ENCODE measurements around the gene HOMEZ.
"Not testable (repeated sequence)": the region's sequence is repeated elsewhere in the genome, so short reads cannot be mapped to it uniquely, and the experiment has no call there.

The HOMEZ gene, protein sequence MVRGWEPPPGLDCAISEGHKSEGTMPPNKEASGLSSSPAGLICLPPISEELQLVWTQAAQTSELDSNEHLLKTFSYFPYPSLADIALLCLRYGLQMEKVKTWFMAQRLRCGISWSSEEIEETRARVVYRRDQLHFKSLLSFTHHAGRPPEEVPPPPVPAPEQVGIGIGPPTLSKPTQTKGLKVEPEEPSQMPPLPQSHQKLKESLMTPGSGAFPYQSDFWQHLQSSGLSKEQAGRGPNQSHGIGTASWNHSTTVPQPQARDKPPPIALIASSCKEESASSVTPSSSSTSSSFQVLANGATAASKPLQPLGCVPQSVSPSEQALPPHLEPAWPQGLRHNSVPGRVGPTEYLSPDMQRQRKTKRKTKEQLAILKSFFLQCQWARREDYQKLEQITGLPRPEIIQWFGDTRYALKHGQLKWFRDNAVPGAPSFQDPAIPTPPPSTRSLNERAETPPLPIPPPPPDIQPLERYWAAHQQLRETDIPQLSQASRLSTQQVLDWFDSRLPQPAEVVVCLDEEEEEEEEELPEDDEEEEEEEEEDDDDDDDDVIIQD

DNA sequence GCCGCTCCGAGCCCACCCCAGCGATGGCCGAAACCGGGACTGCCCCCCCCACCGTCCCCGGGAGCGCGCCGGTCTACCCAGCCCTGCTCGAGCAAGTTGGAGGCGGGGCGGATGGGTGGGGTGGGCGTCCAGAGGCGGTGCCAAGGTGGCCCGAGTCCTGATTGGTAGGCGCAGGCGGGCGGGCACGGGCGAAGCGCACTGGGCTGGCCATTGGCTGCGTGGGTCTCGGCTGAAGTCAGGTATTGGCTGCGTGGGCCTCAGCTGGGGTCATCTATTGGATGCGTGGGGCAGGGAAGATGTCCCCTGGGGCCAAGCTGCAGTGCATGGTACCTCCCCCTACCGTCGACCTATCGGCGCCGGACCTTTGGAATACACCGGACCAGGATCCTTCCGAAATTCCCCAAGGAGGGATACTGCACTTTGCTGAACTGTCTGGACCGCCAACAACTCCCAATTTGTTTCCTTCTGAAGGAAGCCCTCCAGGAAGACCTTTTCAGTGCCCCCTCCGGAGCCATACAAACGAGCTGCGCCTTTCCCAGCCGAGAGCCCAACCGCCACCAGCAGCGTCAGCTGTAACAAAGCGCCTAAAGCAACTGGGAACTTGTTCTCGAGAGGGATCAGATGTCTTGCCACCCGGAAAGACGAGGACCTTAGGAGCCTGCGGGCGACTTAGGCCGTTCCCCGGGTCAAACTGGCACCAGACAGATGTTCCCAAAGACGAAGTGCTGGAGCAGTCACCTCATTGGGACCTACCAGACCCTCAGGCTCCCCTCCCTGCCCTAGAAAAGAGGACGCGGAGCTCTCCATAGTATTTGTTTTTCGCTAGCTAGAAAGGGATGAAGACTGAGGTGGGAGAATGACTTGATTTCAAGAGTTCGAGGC lies at the start of gene HOMEZ:
Gene HOMEZ (minus strand): TSS at position 113 of the 882 bp plus-strand sequence. CDS start 180 bp downstream, outside the sequence.
- H3K4me1 ChIP-seq (ENCODE audit: control insufficient read depth, insufficient read depth, low read length, poor library complexity, severe bottlenecking): peaks cover 6% of the 10 kb centered on the region
- peak within 1 kb of the TSS; percentile 81 for H3K4me3 ChIP-seq (ENCODE audit: insufficient read depth, low read depth, low read length, poor library complexity, severe bottlenecking)
- H3K9me3 ChIP-seq (ENCODE audit: control insufficient read depth, low read length): no peaks in the 10 kb centered on the region
- no peaks in the 10 kb centered on the region for H3K27me3 ChIP-seq (replicated peaks; ENCODE audit: control insufficient read depth, insufficient read depth, low read length, poor library complexity, severe bottlenecking)
- DNase-seq: peak; percentile 92 to 95 (median 95)
- no peaks in the 10 kb centered on the region for H3K36me3 ChIP-seq (ENCODE audit: control insufficient read depth, insufficient read depth, low read length)
- peak within 1 kb of the TSS; percentile 72 for H3K27ac ChIP-seq (ENCODE audit: insufficient read depth, low read length, poor library complexity, severe bottlenecking)

DNA sequence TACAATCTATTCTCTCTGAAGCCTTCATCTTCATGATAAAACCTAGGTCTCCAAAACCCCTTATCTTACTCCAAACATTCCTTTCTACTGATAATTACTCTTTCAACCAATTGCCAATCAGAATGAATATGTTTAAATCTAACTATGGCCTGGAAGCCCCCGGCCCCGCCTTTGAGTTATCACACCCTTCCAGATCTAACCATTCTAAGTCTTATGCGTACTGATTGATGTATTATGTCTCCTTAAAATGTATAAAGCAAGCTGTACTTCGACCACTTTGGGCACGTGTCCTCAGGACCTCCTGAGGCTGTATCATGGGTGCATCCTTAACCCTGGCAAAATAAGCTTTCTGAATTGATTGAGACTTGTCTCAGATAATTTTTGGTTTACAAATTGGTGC lies 49.7 kb upstream of the HOMEZ start:
- H3K9me3 ChIP-seq (ENCODE audit: control insufficient read depth, low read length): no peaks in the 10 kb centered on the region
- no peaks in the 10 kb centered on the region for H3K36me3 ChIP-seq (ENCODE audit: control insufficient read depth, insufficient read depth, low read length)
- H3K27me3 ChIP-seq (replicated peaks; ENCODE audit: control insufficient read depth, insufficient read depth, low read length, poor library complexity, severe bottlenecking): no peaks in the 10 kb centered on the region
- DNase-seq: no peak
- no peaks in the 10 kb centered on the region for H3K4me1 ChIP-seq (ENCODE audit: control insufficient read depth, insufficient read depth, low read length, poor library complexity, severe bottlenecking)
- no peak overlapping the region for H3K27ac ChIP-seq (ENCODE audit: insufficient read depth, low read length, poor library complexity, severe bottlenecking)
- no peak overlapping the region for H3K4me3 ChIP-seq (ENCODE audit: insufficient read depth, low read depth, low read length, poor library complexity, severe bottlenecking)

DNA sequence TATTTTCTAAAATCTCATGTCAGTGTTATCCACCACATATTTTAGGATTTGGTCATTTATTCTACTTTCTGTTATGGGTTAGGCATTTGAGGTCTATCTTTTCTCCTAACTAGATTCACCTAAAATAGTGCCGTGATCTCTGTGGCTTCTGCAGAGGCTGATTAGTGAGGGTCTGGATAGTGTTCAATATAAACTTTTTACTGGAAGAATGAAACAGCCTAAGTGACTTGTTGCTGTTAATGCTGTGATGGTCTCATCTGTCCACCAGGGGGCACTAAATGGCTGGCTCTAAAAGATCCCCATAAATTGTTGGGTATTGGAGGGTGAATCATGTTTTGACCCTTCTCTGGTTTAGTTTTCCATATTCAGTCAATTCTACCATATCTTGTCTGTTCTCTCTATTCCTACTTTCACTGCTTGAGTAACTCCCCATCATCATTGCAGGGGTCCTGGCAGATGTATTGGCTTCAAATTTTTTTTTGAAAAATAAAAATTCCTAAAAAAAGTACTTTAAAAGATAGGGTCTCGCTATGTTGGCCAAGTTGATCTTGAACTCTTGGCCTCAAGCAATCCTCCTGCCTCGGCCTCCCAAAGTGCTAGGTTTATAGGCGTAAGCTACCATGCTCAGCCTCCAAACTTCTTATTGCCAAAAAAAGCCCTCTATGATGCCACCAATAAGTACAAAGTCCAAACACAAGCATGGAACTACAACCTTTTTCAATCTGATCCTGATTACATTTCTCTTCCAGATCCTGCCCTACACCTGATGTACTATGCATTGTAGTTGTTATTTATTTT lies 42.2 kb upstream of the HOMEZ start:
- H3K27ac ChIP-seq (ENCODE audit: insufficient read depth, low read length, poor library complexity, severe bottlenecking): no peak overlapping the region
- H3K36me3 ChIP-seq (ENCODE audit: control insufficient read depth, insufficient read depth, low read length): peaks cover 27% of the 10 kb centered on the region
- H3K9me3 ChIP-seq (ENCODE audit: control insufficient read depth, low read length): no peaks in the 10 kb centered on the region
- no peak overlapping the region for H3K4me3 ChIP-seq (ENCODE audit: insufficient read depth, low read depth, low read length, poor library complexity, severe bottlenecking)
- peak; percentile 30 to 44 (median 30) for DNase-seq
- no peaks in the 10 kb centered on the region for H3K27me3 ChIP-seq (replicated peaks; ENCODE audit: control insufficient read depth, insufficient read depth, low read length, poor library complexity, severe bottlenecking)
- no peaks in the 10 kb centered on the region for H3K4me1 ChIP-seq (ENCODE audit: control insufficient read depth, insufficient read depth, low read length, poor library complexity, severe bottlenecking)

DNA sequence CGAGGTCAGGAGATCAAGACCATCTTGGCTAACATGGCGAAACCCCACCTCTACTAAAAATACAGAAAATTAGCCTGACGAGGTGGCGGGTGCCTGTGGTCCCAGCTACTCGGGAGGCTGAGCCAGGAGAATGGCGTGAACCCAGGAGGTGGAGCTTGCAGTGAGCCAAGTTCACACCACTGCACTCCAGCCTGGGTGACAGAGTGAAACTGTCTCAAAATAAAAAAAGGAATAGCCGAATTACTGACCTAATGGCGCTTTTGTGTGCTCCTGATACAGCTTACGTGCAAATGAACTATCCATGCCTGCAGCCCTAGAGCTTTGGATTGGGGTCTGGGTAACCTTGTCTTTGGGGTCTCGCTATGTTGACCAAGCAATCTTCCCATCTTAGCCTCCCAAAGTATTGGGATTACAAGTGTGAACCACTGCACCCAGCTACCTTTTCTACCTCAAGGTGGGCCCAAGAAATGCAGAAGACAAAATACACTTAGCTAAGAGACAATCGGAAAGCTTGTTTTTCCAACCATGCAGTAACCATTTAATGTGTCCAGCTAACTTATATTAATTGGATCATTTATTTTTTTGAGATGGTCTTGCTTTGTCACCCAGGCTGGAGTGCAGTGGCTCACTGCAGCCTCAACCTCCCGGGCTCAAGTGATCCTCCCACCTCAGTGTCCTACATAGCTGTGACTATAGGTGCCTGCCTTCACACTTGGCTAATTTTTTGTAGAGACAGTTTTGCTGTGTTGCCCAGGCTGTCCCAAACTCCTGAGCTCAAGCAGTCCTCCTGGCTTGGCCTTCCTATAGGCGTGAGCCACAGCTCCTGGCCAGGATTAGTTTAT lies 40.8 kb upstream of the HOMEZ start:
- Histone ChIP-seq H3K27me3 (replicated peaks; ENCODE audit: control insufficient read depth, insufficient read depth, low read length, poor library complexity, severe bottlenecking) (no peaks in the 10 kb centered on the region), H3K4me1 (ENCODE audit: control insufficient read depth, insufficient read depth, low read length, poor library complexity, severe bottlenecking) (peaks cover 4% of the 10 kb centered on the region), H3K9me3 (ENCODE audit: control insufficient read depth, low read length) (no peaks in the 10 kb centered on the region), H3K4me3 (ENCODE audit: insufficient read depth, low read depth, low read length, poor library complexity, severe bottlenecking) (no peak overlapping the region), H3K27ac (ENCODE audit: insufficient read depth, low read length, poor library complexity, severe bottlenecking) (no peak overlapping the region), H3K36me3 (ENCODE audit: control insufficient read depth, insufficient read depth, low read length) (peaks cover 28% of the 10 kb centered on the region)
- DNase-seq: no peak

DNA sequence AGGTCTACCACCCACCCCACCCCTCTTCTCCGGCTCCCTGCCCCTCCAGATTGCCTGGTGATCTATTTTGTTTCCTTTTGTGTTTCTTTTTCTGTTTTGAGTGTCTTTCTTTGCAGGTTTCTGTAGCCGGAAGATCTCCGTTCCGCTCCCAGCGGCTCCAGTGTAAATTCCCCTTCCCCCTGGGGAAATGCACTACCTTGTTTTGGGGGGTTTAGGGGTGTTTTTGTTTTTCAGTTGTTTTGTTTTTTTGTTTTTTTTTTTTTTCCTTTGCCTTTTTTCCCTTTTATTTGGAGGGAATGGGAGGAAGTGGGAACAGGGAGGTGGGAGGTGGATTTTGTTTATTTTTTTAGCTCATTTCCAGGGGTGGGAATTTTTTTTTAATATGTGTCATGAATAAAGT lies 39.8 kb upstream of the HOMEZ start:
- H3K27ac ChIP-seq (ENCODE audit: insufficient read depth, low read length, poor library complexity, severe bottlenecking); H3K27me3 ChIP-seq (replicated peaks; ENCODE audit: control insufficient read depth, insufficient read depth, low read length, poor library complexity, severe bottlenecking); H3K4me3 ChIP-seq (ENCODE audit: insufficient read depth, low read depth, low read length, poor library complexity, severe bottlenecking); H3K9me3 ChIP-seq (ENCODE audit: control insufficient read depth, low read length); DNase-seq; H3K4me1 ChIP-seq (ENCODE audit: control insufficient read depth, insufficient read depth, low read length, poor library complexity, severe bottlenecking): not testable (repeated sequence)
- peaks cover 28% of the 10 kb centered on the region for H3K36me3 ChIP-seq (ENCODE audit: control insufficient read depth, insufficient read depth, low read length)

DNA sequence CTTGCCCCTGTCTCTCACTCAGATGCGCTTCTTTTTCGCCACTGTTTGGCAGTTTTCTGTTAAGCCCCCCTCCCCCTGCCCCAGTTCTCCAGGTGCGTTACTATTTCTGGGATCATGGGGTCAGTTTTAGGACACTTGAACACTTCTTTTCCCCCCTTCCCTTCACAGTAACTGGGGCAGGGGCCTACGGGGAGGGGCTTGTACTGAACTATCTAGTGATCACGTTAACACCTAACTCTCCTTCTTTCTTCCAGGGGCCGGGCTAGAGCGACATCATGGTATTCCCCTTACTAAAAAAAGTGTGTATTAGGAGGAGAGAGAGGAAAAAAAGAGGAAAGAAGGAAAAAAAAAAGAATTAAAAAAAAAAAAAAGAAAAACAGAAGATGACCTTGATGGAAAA lies 39.1 kb upstream of the HOMEZ start:
- Histone ChIP-seq H3K4me3 (ENCODE audit: insufficient read depth, low read depth, low read length, poor library complexity, severe bottlenecking) (no peak overlapping the region), H3K27me3 (replicated peaks; ENCODE audit: control insufficient read depth, insufficient read depth, low read length, poor library complexity, severe bottlenecking) (no peaks in the 10 kb centered on the region), H3K4me1 (ENCODE audit: control insufficient read depth, insufficient read depth, low read length, poor library complexity, severe bottlenecking) (peaks cover 8% of the 10 kb centered on the region), H3K9me3 (ENCODE audit: control insufficient read depth, low read length) (no peaks in the 10 kb centered on the region), H3K36me3 (ENCODE audit: control insufficient read depth, insufficient read depth, low read length) (peaks cover 28% of the 10 kb centered on the region), H3K27ac (ENCODE audit: insufficient read depth, low read length, poor library complexity, severe bottlenecking) (no peak overlapping the region)
- no peak for DNase-seq

DNA sequence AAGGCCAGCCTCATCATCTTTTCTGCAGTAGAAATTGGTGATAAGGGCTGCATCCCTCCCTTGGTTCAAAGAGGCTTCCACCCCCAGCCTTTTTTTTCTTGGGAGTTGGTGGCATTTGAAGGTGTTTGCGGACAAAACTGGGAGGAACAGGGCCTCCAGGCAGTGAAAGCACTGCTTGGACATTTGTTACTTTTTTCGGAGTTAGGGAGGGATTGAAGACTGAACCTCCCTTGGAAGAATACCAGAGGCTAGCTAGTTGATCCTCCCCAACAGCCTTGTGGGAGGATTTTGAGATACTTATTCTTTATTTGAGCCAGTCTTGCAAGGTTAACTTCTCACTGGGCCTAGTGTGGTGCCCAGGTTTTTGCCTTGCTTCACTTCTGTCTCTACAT lies 38.5 kb upstream of the HOMEZ start:
- Histone ChIP-seq H3K4me1 (ENCODE audit: control insufficient read depth, insufficient read depth, low read length, poor library complexity, severe bottlenecking) (peaks cover 8% of the 10 kb centered on the region), H3K4me3 (ENCODE audit: insufficient read depth, low read depth, low read length, poor library complexity, severe bottlenecking) (no peak overlapping the region), H3K9me3 (ENCODE audit: control insufficient read depth, low read length) (no peaks in the 10 kb centered on the region), H3K36me3 (ENCODE audit: control insufficient read depth, insufficient read depth, low read length) (peaks cover 28% of the 10 kb centered on the region), H3K27me3 (replicated peaks; ENCODE audit: control insufficient read depth, insufficient read depth, low read length, poor library complexity, severe bottlenecking) (no peaks in the 10 kb centered on the region), H3K27ac (ENCODE audit: insufficient read depth, low read length, poor library complexity, severe bottlenecking) (no peak overlapping the region)
- no peak for DNase-seq

DNA sequence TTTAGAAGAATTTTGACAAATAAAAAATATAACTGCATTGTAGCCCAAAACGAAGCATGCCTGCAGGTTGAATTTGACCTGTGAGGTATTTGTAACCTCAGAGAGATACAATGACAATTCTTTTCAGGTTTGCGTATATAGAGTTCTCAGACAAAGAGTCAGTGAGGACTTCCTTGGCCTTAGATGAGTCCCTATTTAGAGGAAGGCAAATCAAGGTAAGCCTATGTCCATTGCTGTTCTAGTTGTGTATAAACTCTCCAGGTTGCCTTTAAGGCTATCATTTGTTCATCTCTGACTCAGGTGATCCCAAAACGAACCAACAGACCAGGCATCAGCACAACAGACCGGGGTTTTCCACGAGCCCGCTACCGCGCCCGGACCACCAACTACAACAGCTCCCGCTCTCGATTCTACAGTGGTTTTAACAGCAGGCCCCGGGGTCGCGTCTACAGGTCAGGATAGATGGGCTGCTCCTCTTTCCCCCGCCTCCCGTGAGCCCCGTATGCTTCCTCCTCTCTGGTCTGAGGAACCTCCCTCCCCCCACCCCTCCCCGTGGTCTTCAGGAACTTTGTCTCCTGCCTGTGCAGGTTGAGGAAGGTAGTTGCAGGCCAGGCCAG lies 38.0 kb upstream of the HOMEZ start:
- Histone ChIP-seq H3K4me1 (ENCODE audit: control insufficient read depth, insufficient read depth, low read length, poor library complexity, severe bottlenecking) (peaks cover 8% of the 10 kb centered on the region), H3K27me3 (replicated peaks; ENCODE audit: control insufficient read depth, insufficient read depth, low read length, poor library complexity, severe bottlenecking) (no peaks in the 10 kb centered on the region), H3K36me3 (ENCODE audit: control insufficient read depth, insufficient read depth, low read length) (peaks cover 28% of the 10 kb centered on the region), H3K4me3 (ENCODE audit: insufficient read depth, low read depth, low read length, poor library complexity, severe bottlenecking) (no peak overlapping the region), H3K9me3 (ENCODE audit: control insufficient read depth, low read length) (no peaks in the 10 kb centered on the region), H3K27ac (ENCODE audit: insufficient read depth, low read length, poor library complexity, severe bottlenecking) (no peak overlapping the region)
- DNase-seq: no peak

All from effector memory CD4-positive, alpha-beta T cell (primary cell).